Islet precursor cell (in vitro differentiated cells): ENCODE measurements around the gene WDFY3.

ENCODE experiments used
- DNase-seq: peaks from one replicate; pipeline ENCODE4 v3.0.0-alpha.2; 2018

Gene WDFY3

GRCh38 chr4:84782517-84782916, 184.0 kb downstream of the WDFY3 start:
- no peak for DNase-seq

DNA sequence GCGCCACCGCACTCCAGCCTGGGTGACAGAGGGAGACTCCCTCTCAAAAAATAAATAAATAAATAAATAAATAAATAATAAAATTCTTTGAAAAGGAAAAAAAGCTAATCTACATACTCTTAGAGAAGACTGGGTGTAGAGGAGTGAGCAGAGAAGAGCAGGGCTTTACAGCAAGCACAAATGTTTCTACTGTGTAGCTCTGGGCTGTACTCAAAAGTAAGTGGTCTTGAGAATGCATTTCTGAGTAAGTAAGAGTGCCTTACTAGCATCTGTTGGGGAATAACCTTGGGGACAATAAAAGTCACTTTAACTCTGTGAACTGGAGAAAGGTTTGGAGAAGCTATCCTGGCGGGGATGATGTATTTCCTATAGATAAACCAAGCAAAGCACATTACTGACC, 185.8 kb downstream of the WDFY3 start:
- DNase-seq, result no peak

- DNase-seq, result no peak
Measured at GRCh38 chr4:84778041-84778440, 188.4 kb downstream of the WDFY3 start.

DNA sequence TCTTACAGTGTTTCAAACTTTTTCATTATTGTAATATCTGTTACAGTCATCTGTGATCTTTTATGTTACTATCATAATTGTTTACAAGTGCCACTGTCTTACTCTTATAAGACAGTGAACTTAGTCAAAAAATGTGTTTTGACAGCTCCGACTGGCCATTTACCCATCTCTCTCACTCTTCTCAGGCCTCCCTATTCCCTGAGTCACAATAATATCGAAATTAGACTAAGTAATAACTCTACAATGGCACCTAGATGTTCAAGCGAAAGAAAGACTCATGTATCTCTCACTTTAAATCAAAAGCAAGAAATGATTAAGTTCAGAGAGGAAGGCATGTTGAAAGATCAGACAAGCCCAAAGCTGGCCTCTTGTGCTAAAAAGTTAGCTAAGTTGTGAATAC, 199.3 kb downstream of the WDFY3 start:
- no peak for DNase-seq

GRCh38 chr4:84753321-84753972, 213.0 kb downstream of the WDFY3 start:
- no peak for DNase-seq

- DNase-seq, result no peak
Measured at GRCh38 chr4:84751707-84752106, 214.8 kb downstream of the WDFY3 start.

GRCh38 chr4:84750960-84751283, 215.6 kb downstream of the WDFY3 start:
- no peak for DNase-seq

DNA sequence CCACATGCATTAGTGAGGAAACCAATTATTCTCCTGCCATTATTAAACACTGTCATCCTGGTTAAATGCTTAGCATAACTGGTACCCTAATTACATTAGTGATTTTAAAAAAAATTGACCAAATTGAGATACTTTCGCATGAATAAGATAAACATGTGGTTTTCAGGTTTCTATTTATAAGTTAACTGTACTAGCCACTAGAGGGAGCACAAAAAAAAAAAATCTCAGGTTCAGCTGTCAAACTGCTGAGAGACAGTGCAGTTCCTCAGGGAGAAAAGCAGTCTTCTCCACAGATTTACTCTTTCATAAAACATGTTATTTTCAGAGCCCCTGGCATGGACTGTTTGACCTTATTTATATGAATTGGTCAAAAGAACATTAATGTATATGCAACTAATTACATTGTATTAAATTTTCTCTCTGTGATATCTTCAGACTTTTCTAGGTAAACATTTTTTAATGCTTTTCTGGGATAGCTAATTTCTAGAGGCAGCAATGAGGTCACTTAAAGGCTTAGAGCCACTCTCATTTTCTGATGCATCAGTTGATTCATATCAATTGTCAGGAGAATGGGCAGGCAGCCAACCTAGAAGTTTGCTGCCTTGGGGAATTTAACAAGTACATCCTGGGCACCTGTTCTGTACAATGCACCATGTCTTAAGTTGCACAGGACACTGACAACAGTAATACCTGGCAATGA, 216.1 kb downstream of the WDFY3 start:
- no peak for DNase-seq

- no peak for DNase-seq
Measured at GRCh38 chr4:84740057-84740456, 226.4 kb downstream of the WDFY3 start.

DNA sequence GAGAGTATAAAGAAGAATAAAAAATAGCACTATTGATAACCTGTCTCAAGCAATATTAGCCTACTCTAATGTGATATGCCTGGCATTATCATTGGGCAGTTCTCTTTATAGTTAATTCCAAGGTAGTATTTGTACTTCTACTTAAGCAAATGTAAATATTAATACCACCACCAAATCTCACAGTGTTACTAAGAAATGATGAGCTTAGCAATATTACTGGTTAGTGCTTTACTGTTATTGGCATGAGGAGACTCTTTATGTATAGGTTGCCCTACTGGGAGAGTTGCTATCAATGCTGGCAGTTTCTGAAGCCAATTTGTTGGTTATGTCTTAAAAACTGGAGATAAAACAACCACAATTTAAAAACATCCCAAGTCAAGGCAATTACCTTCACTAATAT, 227.9 kb downstream of the WDFY3 start:
- DNase-seq, result no peak

DNA sequence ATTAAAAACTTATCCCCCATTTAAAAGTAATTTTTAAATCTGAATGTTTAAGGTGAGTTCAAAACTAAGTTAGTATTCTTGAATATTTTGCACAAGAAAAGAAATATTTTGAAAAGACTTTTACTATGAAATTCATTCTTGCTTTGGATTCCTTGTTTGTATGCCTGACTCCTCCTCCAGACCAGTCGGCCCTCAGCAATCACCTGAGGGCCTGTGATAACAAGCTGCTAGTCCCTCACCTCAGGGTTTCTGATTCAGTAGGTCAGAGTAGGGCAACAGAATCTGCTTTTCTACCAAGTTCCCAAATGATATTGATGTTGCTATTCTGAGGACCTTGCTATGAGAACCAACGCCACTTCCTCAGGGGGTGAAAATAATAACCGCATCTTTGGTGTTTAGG, 228.8 kb downstream of the WDFY3 start:
- DNase-seq, result no peak

GRCh38 chr4:84734037-84734436, 232.5 kb downstream of the WDFY3 start:
- DNase-seq, result no peak

DNA sequence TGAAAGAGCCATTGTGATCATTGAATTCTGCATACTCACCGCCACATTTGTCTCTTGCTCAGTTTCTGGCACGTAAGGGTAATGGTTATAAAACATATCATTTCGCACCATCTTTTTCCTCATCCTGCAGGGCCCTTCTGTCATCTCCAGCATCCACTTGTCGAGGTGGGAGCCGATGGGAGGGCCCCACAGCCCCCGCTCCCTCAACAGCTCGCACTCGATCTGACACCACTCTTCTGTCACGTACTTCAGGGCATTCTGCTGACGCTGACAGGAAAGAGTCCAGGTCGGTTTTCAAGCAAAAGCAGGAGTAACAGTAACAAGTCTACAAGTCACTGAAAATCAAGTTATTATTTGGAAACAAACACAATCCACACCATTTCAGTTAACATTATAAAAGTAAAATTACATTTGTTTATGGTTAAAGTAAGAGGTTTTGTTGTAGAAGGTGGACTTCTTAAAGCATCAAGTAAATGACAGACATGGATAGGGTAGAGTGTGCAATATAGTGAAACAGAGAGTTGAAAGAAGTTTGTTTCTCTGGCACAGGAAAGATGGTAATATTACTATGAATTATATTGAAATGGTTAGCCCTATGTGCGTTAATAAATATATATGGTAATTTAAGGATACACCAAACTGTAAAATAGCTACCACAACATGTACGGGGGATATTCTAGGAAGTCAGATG, 233.0 kb downstream of the WDFY3 start:
- DNase-seq, result no peak

- DNase-seq, result no peak
Measured at GRCh38 chr4:84730375-84730774, 236.1 kb downstream of the WDFY3 start.

DNA sequence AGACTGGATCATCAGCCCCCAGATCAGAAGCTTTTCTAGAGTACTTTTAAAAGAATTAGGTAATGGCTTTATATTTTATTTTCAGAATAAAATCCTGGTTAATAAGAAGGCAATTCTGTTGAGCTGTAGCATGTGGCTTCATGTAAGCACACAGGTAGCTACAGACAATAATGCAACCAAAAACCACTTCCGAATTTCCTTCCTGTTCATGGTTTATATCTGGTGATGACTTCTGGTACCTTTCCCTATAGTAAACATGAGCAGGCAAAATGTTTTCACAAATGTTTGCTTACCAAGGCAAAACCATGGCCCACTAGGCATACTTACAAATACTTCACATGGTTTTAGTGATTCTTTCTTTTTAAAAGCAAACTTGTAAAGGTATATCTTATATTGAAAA, 239.0 kb downstream of the WDFY3 start:
- DNase-seq, result no peak

DNA sequence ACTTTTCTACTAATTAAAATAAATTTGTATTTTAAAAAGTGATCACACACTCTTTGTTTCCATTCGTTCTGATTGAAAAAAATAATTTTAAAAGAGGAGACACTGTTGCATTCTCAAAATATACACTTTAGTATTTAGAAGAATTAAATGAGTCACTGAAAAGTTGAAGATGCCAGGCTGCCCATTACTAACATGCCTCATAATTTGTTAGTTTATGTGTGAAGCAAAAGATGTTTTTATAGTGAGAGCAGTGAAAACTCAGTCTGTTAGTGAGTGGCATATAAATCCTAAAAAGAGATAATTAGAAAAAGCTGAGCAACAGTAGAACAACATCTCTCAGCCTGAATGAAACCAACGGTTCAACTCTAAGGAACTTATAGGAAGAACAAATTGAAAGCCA, 240.1 kb downstream of the WDFY3 start:
- no peak for DNase-seq

GRCh38 chr4:84722720-84723119, 243.8 kb downstream of the WDFY3 start:
- no peak for DNase-seq

DNA sequence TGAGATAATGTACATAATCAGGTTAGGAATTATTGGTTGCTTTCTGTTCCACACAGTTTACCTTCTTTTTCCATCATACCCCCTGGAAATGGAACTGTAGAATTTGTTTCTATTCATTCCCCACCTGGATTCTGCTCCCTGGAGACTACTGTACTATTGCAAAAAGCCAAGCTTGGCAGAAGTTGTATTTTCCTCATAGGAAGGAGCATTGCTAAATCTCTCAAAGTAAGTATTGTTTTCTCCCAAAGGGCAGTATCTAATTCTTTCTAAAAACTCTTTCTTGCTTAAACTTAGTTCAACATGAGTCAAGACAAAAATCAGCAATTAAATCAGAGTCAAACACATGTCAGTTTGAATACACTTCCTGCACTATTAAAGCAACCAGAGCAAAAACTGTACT, 247.4 kb downstream of the WDFY3 start:
- no peak for DNase-seq

- DNase-seq, result no peak
Measured at GRCh38 chr4:84718699-84719098, 247.8 kb downstream of the WDFY3 start.

- no peak for DNase-seq
Measured at GRCh38 chr4:84710548-84710947, 255.9 kb downstream of the WDFY3 start.

DNA sequence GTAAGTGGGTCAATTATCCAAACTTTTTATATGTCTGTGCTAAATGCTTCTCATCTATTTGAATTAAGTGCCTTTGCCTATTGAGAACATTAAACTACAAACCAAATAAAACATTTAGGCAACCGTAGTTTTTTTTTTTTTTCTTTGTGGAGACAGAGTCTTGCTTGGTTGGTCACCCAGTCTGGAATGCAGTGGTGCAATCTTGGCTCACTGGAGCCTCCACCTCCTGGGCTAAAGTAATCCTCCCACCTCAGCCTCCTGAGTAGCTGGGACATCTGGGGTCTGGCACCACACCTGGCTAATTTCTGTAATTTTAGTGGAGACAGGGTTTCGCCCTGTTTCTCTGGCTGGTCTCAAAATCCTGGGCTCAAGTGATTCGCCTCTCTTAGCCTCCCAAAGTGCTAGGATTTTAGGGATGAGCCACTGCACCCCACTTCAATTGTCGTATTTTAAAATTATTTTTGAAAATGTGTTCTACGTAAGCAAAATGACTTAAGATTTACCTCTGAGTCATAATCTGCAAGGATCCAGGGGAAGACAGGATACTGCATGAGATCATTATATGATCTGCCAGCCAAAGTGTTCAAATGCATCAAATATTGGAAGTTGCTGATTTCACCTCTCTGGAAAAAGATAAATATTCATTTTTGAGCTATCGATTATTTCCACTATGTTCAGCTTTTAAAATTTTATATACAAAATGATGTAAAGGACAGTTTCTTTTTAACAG, 257.9 kb downstream of the WDFY3 start:
- no peak for DNase-seq

GRCh38 chr4:84706286-84706685, 260.2 kb downstream of the WDFY3 start:
- no peak for DNase-seq

DNA sequence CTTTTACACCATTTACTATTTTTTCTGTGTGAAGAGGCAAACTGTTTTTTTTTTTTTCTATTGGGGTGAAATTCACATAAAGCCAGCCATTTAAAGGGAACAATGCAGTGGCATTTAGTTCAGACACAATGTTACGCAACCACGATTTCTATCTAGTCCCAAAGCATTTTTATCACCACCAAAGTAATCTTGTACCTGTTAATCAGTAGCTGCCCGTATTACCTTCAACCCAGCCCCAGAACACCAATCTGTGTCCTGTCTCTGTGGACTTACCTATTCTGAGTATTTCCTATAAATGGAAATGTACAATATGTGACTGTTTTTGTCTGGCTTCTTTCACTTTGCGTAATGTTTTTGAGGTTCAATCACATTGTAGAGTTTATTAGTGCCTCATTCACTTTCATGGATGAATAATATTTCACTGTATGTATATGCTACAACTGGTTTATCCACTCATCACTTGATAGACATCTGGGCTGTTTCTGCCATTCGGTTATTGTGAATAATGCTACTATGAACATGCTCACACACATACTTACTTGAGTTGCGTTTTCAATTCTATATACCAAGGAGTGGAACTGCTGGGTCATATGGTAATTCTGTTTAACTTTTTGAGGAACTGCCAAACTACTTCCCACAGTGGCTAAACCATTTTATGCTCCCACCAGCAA, 267.4 kb downstream of the WDFY3 start:
- DNase-seq, result no peak
